PC-3 (cell line): ENCODE results near the gene ZDHHC1. TPM values are rescaled to one million over a fixed set of nuclear protein-coding genes. Genes with fewer than 3 reads are reported as not detected.

Experiments
- ATAC-seq: fragments of 200-7000 bp; cut with Tn5 transposase; 2 replicates; pipeline ENCODE4 v1.9.1; 2020; ENCODE audit warnings: mild to moderate bottlenecking, moderate library complexity
- Bru-seq: library from RNA; stranded (reverse); fragments of 400-500 nt; gene quantifications from one replicate; lab custom pipeline; 2021; lab: Mats Ljungman, UMichigan
- BruChase-seq, 2 experiments: library from RNA; stranded (reverse); fragments of 400-500 nt; gene quantifications; one replicate each; lab custom pipeline; 2021; lab: Mats Ljungman, UMichigan
- BruUV-seq: library from RNA; stranded (reverse); fragments of 400-500 nt; replicated peaks from 2 replicates; lab custom pipeline; 2021; lab: Mats Ljungman, UMichigan
- CTCF ChIA-PET: fragments of 300-600 bp; sonication (Branson Sonifier 250); formaldehyde crosslinking; loops from one replicate; lab custom pipeline; 2022; ENCODE audit warnings: antibody characterized with exemption; lab: Charles Lee
- POLR2A ChIA-PET: fragments of 300-600 bp; sonication (Branson Sonifier 250); formaldehyde crosslinking; loops from one replicate; lab custom pipeline; 2022; ENCODE audit warnings: antibody characterized with exemption; ENCODE audit not compliant: unreplicated experiment; lab: Charles Lee
- DNase-seq: peaks from one replicate; pipeline ENCODE4 v3.0.0-alpha.2; 2015
- H2AFZ ChIP-seq: fragments of 300-600 bp; sonication (generic); 2 replicates; pipeline ENCODE4 v1.6.0; 2016; ENCODE audit warnings: antibody characterized with exemption, low read length
- H3F3A ChIP-seq: fragments of 300-600 bp; sonication (generic); one replicate; pipeline ENCODE4 v1.6.0; 2017; ENCODE audit warnings: antibody characterized with exemption, low read length, control low read depth, mild to moderate bottlenecking; ENCODE audit not compliant: unreplicated experiment
- H3K27ac ChIP-seq: fragments of 300-600 bp; sonication (generic); 2 replicates; pipeline ENCODE4 v1.5.1; 2016; ENCODE audit warnings: mild to moderate bottlenecking, low read length
- H3K27me3 ChIP-seq: fragments of 300-600 bp; sonication (generic); 2 replicates; pipeline ENCODE4 v1.6.1; 2016; ENCODE audit warnings: low read length, mixed read lengths
- H3K36me3 ChIP-seq: fragments of 300-600 bp; sonication (generic); 2 replicates; pipeline ENCODE4 v1.6.1; 2016; ENCODE audit warnings: low read depth, mixed run types, low read length, mixed read lengths
- H3K4me1 ChIP-seq: fragments of 300-600 bp; sonication (generic); 2 replicates; pipeline ENCODE4 v1.5.1; 2016; ENCODE audit warnings: low read length; ENCODE audit not compliant: insufficient read depth
- H3K4me2 ChIP-seq: fragments of 300-600 bp; sonication (generic); 2 replicates; pipeline ENCODE4 v1.6.0; 2016; ENCODE audit warnings: low read length
- H3K4me3 ChIP-seq: fragments of 300-600 bp; sonication (generic); 2 replicates; pipeline ENCODE4 v1.5.1; 2016; ENCODE audit warnings: mild to moderate bottlenecking, low read length, mixed read lengths
- H3K79me2 ChIP-seq: fragments of 300-600 bp; sonication (generic); 2 replicates; pipeline ENCODE4 v1.6.1; 2017; ENCODE audit warnings: low read length, mixed read lengths
- H3K9ac ChIP-seq: fragments of 300-600 bp; sonication (generic); 2 replicates; pipeline ENCODE4 v1.6.0; 2016; ENCODE audit warnings: mild to moderate bottlenecking, low read length
- H3K9me2 ChIP-seq: fragments of 300-600 bp; sonication (generic); replicated peaks from 2 replicates; pipeline ENCODE4 v1.6.1; 2016; ENCODE audit warnings: mixed run types, low read length, mixed read lengths
- H3K9me3 ChIP-seq: fragments of 300-600 bp; sonication (generic); 2 replicates; pipeline ENCODE4 v1.6.1; 2016; ENCODE audit warnings: low read length, mixed read lengths
- H4K20me1 ChIP-seq: fragments of 300-600 bp; sonication (generic); 2 replicates; pipeline ENCODE4 v1.6.1; 2016; ENCODE audit warnings: low read length, mixed read lengths
- CTCF ChIP-seq: fragments of 300-600 bp; sonication (generic); conservative IDR thresholded peaks from 2 replicates; pipeline ENCODE4 v1.5.1; 2017; ENCODE audit warnings: antibody characterized with exemption, low read depth, mild to moderate bottlenecking, low read length
- EZH2 ChIP-seq: fragments of 300-600 bp; sonication (generic); IDR thresholded peaks from one replicate; pipeline ENCODE4 v1.6.1; 2017; ENCODE audit warnings: antibody characterized with exemption, mild to moderate bottlenecking, low read length; ENCODE audit not compliant: unreplicated experiment
- EZH2phosphoT487 ChIP-seq: fragments of 300-600 bp; sonication (generic); IDR thresholded peaks from 2 replicates; pipeline ENCODE4 v1.6.1; 2018; ENCODE audit warnings: mild to moderate bottlenecking, antibody characterized with exemption, low read length, borderline replicate concordance
- intact Hi-C: fragments of 100-400 bp; cut with micrococcal nuclease; formaldehyde crosslinking; loops from 2 replicates; pipeline ENCODE4 v1.9.0; 2023
- long read RNA-seq: library from polyadenylated mRNA; unstranded; transcript quantifications from one replicate; pipeline ENCODE4 v2.0.0, GENCODE V29; 2021; ENCODE audit not compliant: unreplicated experiment
- total RNA-seq: library from RNA; depleted of rRNA; stranded (reverse); fragments of >200 nt; gene quantifications from 2 replicates; pipeline ENCODE4 v1.2.3, GENCODE V29; 2014; rRNA removed

ZDHHC1 gene
- total RNA-seq (4.8 and 5.1 TPM in 2 replicates), Bru-seq, nascent RNA (percentile 50 among the genes with signal in this experiment), BruChase-seq, experiment 1, labeled RNA remaining after a 6-hour chase (percentile 49 among the genes with signal in this experiment), BruChase-seq, experiment 2, labeled RNA remaining after a 2-hour chase (percentile 57 among the genes with signal in this experiment)
- long read RNA-seq, partial matches to known transcripts, result 11 of 17 reads
- long read RNA-seq, other reads (novel, unspliced or antisense), result 3 of 17 reads

GRCh38 chr16:67415872-67416793 is at the start of gene ZDHHC1:
Gene ZDHHC1, minus strand, starts transcription at chr16:67416477. Its CDS starts 8,702 bp downstream, at chr16:67407775.
- Histone ChIP-seq H3K27ac (0 out of 2 replicates have a peak within 1 kb of the TSS, but pooled peaks have one; percentile 1), H2AFZ (peak within 1 kb of the TSS; percentile 83), H3K36me3 (no peaks in the 10 kb centered on the region), H3K4me1 (peaks cover 8% of the 10 kb centered on the region; the same call in 1 of the 2 replicates), H3K27me3 (no peaks in the 10 kb centered on the region), H3K79me2 (no peaks in the 10 kb centered on the region), H3K4me3 (peak within 1 kb of the TSS; percentile 73), H4K20me1 (no peaks in the 10 kb centered on the region), H3K9me2 (no peaks in the 10 kb centered on the region), H3K9ac (peak within 1 kb of the TSS; percentile 82), H3K9me3 (no peaks in the 10 kb centered on the region), H3F3A (no peaks in the 10 kb centered on the region), H3K4me2 (peak within 1 kb of the TSS; percentile 96)
- DNase-seq, result peak; percentile 61
- ChIA-PET POLR2A (no interaction called here), CTCF (interaction anchor here (1.4 kb wide), 1 partner anchor 12 kb away, joined by 5 read pairs; no protein-coding TSS in a partner anchor)
- peak; percentile 95 for ATAC-seq
- TF ChIP-seq CTCF, result peak; percentile 59
- TF ChIP-seq EZH2, result no peak
- BruUV-seq, result no TSS peak
- intact Hi-C loops, result loop anchor here (5.0 kb wide), 1 partner anchor 154 kb away; no protein-coding TSS in a partner anchor

- intact Hi-C loops, result no loop called here
- Histone ChIP-seq H3K4me3 (no peak overlapping the region), H3K4me1 (peaks cover 5% of the 10 kb centered on the region), H2AFZ (no peak overlapping the region), H3K36me3 (no peaks in the 10 kb centered on the region), H3K9me2 (no peaks in the 10 kb centered on the region), H3K9ac (no peak overlapping the region), H3F3A (no peaks in the 10 kb centered on the region), H3K27ac (no peak overlapping the region), H3K9me3 (no peaks in the 10 kb centered on the region), H3K79me2 (peaks cover 30% of the 10 kb centered on the region), H3K4me2 (no peak overlapping the region), H3K27me3 (no peaks in the 10 kb centered on the region), H4K20me1 (peaks cover 6% of the 10 kb centered on the region; the same call in 1 of the 2 replicates)
- no peak for ATAC-seq
- TF ChIP-seq CTCF, result no peak
- no peak for TF ChIP-seq EZH2
- no peak for TF ChIP-seq EZH2phosphoT487
- POLR2A ChIA-PET, result no interaction called here
- DNase-seq, result no peak
- BruUV-seq, result no TSS peak
- CTCF ChIA-PET, result interaction anchor here (0.6 kb wide), 1 partner anchor 113 kb away, joined by 3 read pairs; no protein-coding TSS in a partner anchor
These were observed 48.3 kb upstream of the ZDHHC1 start for GRCh38 chr16:67464565-67464964.
